GM21515 (cell line): ENCODE measurements around the gene RNF183.
"Not testable (repeated sequence)": the region's sequence is repeated elsewhere in the genome, so short reads cannot be mapped to it uniquely, and the experiment has no call there.

Source experiments
- ATAC-seq: cut with Tn5 transposase; IDR thresholded peaks from one replicate; pipeline ENCODE4 v1.9.1; 2021; ENCODE audit not compliant: unreplicated experiment

The RNF183 gene

GRCh38 chr9:113317777-113318176 lies 14.6 kb upstream of the RNF183 start:
- ATAC-seq = no peak

- ATAC-seq = no peak
Measured at GRCh38 chr9:113316030-113316429, 12.9 kb upstream of the RNF183 start.

GRCh38 chr9:113315231-113315630 lies 12.1 kb upstream of the RNF183 start:
- no peak for ATAC-seq

DNA sequence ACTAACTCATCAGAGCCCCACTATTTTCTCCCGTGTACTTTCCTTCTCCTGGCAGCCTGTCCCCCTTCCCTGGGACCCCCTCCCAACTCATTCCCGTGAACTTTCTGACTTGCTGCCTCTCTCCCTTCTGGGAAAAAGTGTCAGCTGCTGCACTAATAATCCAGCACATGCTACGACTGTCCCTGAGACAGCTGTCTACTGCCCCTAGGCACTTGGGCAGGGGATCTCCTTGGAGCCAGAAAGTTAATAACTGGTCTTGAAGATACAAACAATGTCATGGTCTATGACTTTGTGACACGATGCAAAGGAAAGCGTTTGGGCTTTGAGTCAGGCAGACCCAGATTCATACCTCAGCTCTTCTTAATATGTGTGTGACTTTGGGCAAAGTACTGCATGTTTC lies 10.1 kb upstream of the RNF183 start:
- ATAC-seq = no peak

GRCh38 chr9:113311961-113312360 lies 8.8 kb upstream of the RNF183 start:
- ATAC-seq = no peak

- ATAC-seq = no peak
Measured at GRCh38 chr9:113310538-113310937, 7.4 kb upstream of the RNF183 start.

DNA sequence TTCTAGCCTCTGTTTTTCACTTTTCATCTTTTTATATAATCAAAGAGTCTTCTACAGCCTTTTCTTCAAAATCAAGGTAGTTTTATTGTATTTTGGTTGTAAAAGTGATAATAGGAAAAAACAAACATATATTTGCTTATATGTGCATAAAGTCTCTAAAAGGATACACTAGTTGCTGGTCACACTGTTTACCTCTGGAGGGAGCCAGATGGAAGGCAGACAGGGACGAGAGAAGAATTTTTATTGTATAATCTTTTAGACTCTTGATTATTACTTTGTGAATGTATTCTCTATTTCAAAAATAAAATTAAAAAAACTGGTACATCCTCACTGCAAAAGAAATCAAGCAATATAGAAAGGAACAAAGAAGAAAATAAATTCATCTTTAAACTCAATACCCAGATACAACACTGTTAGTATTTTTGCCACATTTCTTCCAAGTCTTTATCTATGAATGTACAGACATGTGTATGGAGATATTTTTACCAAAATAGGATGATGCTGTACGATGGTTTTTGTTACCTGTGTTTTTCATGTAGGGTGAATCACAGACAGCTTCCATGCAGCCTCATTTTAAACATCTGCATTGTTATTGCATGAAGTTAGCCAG lies 6.1 kb upstream of the RNF183 start:
- no peak for ATAC-seq

DNA sequence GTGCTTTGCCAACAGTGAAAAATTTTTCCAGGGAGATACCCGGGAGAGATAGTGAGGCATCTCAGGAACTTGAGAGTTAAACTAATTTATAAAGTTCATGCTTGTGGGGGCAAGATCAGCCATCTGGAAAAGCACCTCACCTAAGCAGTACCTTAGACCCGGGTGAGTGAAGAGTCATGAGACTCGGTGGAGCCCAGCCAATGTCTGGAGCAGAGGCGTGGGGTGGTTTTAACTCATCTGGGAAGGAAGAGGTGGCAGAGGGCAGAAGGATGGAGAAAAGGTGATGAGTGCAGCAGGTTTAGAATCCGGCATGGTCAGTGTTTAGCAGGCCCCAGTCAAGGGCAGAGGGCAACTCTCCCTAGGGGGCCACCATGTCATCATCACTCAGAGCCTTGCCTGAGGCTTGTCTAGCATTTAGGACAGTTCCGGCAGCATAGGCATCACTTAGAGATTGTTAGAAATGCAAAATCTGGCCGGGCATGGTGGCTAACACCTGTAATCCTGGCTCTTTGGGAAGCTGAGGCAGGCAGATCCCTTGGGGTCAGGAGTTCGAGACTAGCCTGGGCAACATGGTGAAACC lies 4.3 kb upstream of the RNF183 start:
- no peak for ATAC-seq

GRCh38 chr9:113306566-113306965 lies 3.4 kb upstream of the RNF183 start:
- no peak for ATAC-seq

- no peak for ATAC-seq
Measured at GRCh38 chr9:113301548-113301947, 1.6 kb downstream of the RNF183 start.

DNA sequence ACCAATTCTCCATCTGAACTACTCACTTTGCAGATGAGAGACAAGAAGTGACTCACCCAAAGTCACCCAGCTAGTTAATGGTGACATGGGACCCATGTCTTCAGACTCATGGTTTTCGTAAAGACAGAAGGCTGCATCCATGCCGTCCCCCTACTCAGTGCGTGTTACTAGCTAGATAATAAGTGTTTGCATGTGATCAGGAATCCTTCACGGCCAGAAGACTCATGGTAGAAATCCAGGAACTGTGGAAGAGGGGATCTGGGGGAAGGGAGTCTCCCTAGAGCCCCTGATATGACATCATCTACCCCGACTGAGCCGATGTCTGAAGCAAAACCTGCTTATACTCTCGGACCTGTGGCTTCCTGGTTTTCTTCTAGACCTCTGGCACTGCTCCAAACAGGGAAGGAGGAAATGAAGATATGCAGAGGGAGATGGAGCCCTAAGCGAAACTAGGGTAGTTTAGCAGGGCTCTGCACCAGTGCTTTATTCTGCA lies 3.3 kb downstream of the RNF183 start:
- no peak for ATAC-seq

DNA sequence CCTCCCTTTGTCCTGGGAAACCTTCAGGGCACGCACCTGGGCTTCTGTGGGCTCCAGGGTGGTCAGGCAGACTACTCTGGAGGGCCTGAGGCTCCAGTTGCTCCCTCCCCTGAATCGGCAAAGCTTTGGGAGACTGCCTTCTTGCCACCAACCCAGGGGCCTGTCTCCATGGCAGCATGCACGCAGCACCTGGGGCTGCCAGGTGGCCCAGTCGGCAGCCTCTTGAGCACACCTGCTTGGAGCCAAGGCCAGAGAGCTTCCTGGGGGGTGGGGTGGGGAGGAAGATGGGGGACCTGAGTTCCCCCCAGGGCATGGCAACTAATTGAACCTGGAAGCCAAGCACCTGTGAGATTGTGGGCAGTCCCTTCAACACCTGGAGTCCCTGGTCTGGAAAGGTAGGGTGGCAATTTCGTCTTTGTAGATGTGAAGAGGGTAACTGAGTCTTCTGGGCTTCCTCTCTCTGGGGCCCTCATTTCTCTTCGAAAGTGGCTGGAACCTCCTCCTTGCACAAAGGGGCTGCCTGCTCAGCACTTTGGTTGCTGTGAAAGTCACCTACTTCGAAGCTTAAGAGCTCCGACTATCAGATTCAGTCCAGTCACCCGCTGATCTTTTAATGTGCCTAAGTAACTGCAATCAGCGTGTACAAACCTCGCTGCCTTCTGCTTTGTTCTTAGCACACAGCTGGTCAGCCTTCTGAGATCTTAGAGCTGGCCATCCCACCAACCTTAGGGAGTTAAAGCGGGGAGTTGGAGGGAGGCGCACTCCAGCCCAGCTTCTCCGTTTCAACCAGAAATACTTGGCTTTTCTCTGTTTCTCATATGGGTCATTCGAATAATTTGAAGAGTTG lies 4.0 kb downstream of the RNF183 start:
- no peak for ATAC-seq

DNA sequence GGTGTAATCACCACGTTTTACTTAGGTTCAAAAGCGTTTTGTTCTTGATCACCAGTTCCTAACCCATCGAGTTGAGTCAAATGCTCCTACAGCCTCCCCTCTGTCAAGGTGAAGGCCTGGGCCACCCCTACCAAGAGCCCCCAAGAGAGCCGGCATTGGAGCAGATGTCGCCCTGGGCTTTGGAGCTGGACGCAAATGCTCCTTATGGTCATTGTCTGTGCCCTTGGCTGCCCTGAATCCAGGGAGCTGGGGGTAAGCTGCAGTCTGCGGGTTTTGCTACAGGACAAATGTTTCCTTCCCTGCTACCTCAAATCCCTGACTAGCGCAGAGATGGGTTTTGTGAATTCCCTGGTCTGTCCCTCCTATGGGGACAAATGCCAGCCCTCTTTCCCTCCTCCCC lies 4.9 kb downstream of the RNF183 start:
- ATAC-seq = no peak

DNA sequence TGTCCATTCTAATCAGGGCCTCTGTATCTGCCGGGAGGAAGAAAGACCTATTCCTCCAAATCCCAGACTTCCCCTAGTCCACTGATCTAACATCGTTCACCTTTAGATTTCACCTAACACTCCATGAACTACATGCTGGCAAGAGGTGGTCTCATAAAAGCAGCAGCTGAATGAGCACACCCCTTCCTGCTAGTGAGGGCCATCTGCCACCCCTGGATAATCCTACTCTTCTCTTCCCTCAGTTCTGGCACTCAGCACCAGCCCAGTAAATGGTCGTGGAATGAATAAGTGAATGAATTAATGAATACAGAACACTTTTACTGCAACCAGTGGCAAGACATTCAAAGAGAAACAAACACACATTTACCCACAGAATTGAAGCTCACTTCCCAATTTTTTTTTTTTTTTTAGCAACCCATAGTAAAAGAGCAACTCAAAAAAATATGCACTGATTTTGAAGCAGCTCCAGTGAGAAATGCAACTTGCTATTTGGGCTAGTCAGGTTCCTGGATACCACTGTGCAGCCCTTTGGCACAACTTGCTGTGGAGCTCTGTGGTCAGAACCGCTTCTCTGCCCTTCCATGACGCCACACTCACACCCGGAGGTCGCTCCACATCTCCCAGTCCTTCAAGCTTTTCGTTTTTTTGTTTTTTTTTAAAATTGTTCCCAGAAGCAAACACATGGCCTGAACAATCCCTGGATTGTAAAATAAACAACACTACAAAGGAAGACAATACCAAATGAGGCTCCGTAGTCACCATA lies 6.2 kb downstream of the RNF183 start:
- no peak for ATAC-seq

DNA sequence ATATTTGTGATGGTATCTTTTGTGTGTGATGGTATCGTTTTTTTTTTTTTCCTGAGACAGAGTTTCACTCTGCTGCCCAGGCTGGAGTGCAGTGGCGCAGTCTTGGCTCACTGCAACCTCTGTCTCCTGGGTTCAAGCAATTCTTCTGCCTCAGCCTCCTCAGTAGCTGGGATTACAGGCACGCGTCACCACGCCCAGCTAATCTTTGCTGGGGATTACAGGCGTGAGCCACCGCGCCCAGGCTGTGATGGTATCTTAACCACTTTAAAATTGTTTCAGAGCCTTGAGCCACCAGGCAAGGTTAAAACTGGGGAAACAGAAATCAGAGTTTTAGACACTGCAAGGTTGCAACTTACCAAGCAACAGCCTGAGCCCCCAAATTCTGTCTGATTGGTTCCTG lies 6.9 kb downstream of the RNF183 start:
- not testable (repeated sequence) for ATAC-seq

DNA sequence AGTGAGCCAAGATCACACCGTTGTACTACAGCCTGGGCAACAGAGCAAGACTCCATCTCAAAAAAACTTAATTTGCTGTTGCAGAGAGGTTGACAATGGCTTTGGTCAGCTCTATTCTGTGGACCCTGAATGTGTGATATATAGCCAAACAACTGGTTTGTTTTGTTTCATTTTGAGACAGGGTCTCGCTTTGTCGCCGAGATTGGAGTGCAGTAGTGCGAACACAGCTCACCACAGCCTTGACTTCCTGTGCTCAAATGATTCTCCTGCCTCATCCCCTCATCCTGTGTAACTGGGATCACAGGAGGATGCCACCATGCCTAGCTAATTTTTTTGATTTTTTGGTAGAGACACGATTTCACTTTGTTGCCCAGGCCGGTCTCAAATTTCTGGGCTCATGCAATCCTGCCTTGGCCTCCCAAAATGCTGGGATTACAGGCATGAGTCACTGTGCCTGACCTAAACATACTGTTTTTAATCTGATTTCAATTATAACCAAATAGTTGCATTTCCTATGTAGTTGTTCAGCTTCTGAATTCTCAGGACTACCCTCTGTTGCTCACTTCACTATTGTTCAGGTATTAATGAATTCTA lies 9.8 kb downstream of the RNF183 start:
- ATAC-seq = no peak

- ATAC-seq = no peak
Measured at GRCh38 chr9:113290052-113290607, 13.0 kb downstream of the RNF183 start.

GRCh38 chr9:113289091-113289490 lies 14.1 kb downstream of the RNF183 start:
- no peak for ATAC-seq

DNA sequence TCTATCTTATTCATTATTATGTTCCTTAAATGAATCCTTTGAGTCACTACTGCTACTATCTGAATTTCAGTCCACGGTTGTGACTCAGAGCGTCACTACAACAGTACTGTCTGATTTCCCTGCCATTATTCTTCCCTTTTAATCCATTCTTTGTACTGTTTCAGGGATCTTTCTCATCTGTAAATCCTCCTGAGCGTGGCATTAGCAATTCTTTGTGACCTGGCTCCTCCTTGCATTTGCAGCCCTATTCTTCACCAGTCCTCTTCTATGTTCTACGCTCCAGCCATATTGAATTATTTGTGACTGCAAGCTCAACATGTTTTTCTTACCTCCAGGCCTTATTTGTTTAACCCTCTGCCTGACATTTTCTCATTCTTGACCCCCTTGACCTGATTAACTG lies 21.8 kb downstream of the RNF183 start:
- no peak for ATAC-seq

DNA sequence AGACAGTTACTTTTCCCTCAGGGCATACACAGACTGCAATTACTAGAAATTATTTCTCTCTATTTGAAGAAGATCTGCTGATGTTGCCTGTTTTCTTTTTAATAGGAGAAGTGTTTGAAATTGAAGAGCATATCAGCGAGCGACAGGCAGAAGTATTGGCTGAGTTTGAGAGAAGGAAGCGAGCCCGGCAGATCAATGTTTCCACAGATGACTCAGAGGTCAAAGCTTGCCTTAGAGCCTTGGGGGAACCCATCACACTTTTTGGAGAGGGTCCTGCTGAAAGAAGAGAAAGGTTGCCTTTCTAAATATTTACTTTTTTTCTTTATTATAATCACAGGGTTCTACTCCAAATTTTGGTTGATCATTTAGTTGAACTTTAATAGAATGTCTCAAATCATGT lies 24.3 kb downstream of the RNF183 start:
- ATAC-seq = no peak
